ENCODE measurements around the gene SUGCT. TPM values are rescaled to one million over a fixed set of nuclear protein-coding genes. Genes with fewer than 3 reads are reported as not detected.

SUGCT gene
- total RNA-seq, 1 donor from 2014 or later = 5.2 TPM

GRCh38 chr7:40879941-40880543, 745.2 kb downstream of the SUGCT start:
- DNase-seq = no peak

GRCh38 chr7:40880581-40880980, 745.8 kb downstream of the SUGCT start:
- no peak for DNase-seq

DNA sequence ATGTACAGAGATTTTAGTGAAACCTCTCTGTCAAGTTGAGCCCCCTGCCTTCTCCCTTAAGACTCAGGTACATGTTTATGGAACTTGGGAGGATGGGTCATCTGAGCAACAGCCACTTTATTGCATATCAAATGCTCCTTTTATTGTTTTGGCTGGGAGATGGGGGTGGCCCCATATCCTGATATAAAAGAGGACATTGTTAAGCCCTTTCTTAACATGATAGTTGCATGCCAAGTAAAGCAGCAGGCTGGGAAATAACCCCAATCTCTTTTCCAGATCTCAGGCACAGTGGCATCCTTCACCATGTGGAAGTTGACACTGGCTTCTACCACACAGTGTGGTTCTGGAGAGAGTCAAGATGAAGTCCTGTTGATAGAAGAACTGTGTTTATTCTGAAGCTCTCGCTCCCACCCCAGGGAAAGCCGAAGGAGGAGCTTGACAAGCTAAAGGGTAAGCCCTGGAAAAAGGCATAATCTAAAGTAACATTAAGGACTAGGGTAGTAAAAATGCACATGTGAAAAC, 746.7 kb downstream of the SUGCT start:
- no peak for DNase-seq

DNA sequence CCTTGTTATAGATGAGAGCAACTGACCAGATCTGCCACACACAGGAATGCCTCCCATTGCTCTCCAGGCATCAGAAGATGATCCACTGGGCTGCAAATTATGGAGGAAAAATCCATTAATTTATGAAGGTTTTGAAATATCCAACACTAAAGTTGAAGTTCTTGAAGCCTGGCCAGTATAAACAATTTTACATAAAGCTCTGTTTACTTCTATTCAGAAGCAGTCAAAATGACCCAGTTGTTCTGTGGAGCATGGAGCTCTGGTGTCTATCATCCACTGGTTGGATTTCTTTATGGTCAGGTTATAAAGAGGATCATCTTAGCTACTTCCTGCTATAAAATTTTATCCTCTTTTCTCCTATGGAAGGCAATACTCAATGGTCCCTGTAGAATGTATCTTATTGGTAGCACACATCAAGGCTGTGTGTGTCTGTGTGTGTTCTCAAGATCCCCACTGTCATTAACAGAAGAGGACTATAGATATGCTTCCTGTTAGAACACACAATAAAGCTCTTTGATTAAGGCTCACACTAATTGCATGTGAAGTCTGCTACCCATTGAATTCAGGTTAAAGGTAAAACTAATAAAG, 747.4 kb downstream of the SUGCT start:
- DNase-seq = no peak

- no peak for DNase-seq
Observed at GRCh38 chr7:40883826-40884225, 749.0 kb downstream of the SUGCT start.

DNA sequence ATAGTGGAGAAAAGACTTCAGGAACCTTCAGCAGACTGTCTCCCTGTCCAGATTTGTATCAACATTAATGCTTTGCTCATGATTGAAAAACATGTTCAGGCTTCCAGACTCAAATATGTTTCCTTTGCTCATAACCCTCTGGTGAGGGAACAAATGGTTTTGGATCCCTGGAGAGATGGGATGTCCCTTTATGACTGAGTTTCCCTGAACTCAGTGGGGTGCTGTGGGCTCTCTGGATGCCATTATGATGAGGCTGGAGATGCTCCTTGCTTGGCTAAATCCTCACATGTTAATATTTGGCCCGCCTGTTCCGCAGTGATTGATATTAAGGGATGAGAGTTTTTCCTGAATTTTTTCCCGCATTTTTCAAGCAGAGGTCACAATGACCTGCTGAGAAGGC, 749.4 kb downstream of the SUGCT start:
- no peak for DNase-seq

- no peak for DNase-seq
Observed at GRCh38 chr7:40885503-40885902, 750.7 kb downstream of the SUGCT start.

GRCh38 chr7:40887099-40887498, 752.3 kb downstream of the SUGCT start:
- no peak for DNase-seq

DNA sequence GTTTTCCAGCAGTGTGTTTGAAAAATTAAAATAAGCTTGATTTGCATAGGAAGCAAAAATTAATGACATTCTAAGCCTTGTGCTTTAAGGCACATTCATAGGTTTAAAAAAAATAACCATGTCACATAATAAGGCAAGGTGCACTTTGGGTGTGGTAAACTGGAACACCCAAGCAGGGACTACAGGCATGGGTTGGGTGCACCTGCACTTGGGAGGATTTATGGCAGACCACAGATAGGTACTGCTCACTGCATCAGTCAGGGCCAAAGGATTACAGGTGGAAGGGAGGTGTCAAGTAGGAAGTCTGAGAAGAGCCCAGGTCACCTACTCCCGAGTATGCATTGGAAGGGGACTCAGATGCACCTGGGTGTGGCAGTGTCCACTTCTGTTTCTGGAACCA, 753.7 kb downstream of the SUGCT start:
- no peak for DNase-seq

- no peak for DNase-seq
Observed at GRCh38 chr7:40889099-40889498, 754.3 kb downstream of the SUGCT start.

DNA sequence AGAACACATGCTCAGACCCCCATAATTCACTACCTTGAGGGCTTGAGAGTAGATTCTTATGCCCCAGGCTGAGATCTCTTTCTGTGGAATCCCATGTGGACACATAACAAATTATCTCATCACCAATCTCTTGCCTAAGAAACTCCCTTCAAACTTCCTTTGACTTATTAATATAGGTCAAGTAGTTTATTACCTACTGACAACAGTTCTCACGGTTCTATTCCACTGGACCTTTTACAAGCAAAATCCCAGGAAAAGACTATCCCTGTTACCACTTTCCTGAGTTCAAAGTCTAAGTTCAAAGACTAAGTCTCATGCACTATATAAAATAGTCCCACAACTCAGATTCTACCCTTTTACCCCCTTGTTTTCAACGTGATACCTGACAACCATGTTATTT, 754.7 kb downstream of the SUGCT start:
- no peak for DNase-seq

DNA sequence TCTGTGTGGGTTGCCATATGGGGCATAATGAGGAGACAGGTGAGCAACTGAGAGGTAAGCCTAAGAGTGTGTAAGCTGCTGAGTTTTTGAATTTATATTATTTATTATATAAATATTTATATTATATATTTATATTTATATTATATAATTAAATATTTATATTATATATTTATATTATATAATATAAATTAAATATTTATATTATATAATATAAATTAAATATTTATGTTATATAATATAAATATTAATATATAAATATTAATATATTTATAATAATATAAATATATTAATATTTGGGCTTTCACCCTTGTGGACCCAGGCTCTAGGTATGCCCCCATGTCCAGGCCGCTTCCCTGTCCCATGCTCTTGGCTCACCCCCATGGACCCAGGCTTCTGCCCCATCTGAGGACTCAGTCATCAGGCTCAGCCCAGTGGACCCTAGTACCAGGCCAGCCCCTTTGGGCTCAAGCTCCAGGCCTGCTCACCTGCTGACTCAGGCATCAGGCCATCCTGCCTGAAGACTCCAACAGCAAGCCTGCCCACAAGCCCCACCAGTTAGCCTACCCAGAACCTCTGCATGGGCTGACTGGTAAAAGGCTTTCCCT, 755.4 kb downstream of the SUGCT start:
- DNase-seq = no peak

DNA sequence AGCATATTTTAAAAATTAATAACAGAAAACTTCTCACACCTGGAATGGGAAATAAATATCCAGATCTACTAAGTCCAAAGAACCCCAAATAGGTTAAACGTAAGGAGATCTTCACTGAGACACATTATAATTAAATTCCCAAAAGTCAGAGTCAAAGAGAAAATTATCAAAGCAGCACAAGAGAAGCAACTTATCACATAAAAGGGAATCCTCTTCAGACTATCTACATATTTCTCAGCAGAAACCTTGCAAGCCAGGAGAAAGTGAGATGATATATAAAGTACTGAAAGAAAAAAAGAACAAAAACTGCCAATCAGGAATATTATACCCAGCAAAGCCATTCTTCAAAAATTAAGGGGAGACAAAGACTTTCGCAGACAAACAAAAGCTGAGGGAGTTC, 756.4 kb downstream of the SUGCT start:
- no peak for DNase-seq

DNA sequence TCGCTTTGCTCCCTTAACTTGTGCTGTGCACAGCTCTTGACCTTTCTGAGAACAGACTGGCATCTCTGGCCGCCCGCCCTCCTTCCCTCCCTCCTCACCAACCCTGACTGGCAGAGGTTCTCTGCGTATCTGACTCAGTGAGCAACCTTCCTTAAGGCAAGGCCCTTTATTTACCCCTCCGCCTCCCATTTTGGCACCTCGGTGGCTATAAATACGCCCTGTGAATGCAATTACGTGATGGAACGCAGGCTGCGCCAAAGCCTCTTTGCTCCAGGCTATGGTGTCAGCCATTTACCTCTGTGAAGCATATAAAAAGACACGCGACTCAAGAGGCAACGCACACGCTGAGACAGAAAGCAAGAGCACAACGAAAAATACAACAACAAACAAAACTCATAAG, 764.3 kb downstream of the SUGCT start:
- no peak for DNase-seq

DNA sequence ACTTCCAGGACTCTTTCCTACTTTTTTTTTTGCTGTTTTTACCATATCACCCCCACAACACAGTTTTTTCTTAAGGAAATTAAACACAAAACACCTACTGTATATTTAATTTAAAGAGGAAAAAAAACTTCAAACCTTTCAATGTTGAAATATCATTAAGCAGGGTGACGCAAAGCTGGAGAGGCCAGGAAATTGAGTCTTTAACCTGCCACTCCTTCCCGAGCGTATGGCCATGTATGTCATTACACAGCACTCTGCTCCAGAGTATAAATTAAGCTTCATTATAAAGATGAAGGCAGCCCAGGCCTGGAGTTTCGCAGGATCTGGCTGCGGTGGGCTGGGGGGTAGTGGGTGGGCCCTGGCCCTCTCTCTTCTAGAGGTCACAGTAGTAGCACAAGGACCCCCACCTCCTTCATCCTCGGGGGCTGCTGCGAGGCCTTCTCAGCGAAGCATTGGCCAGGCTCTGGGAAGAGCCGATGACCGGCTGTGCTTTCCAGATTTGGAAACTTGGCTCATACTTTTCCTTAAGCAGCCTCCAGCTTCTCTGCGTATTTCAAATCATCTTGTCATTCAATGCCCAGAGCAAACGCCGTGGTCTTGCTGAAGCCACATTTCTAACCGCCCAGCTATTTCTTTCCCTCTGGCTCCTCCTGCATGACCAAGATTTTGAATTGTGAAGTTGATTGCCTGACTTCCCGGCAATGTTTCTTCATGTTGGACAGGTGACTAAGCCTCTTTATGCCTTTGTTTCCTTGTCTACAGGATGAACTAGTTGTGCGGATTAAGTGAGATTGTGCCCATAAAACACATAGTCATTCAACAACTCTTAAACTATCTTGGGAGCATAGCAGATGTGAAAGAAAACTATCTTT, 765.1 kb downstream of the SUGCT start:
- DNase-seq = no peak

GRCh38 chr7:40903872-40904271, 769.1 kb downstream of the SUGCT start:
- DNase-seq = no peak

- DNase-seq = no peak
Observed at GRCh38 chr7:40907286-40907685, 772.5 kb downstream of the SUGCT start.

GRCh38 chr7:40909346-40909980, 774.7 kb downstream of the SUGCT start:
- DNase-seq = no peak

Data from skin of body (tissue), 2 donors.